Measurements from ENCODE around the gene CPA4. TPM values are rescaled to one million over a fixed set of nuclear protein-coding genes. Genes with fewer than 3 reads are reported as not detected.

The CPA4 gene
- total RNA-seq, 4 donors from 2014 or later, result not detected

- 96% methylated on average over 4 of the region's 4 CpGs for WGBS, 2 donors
- Histone ChIP-seq H3K4me3 (replicated peaks in 1 of 3) (no peak overlapping the region), H3K9me3 (no peaks in the 10 kb centered on the region), H3K27ac (no peak overlapping the region), H3K27me3 (no peaks in the 10 kb centered on the region), H3K4me1 (no peaks in the 10 kb centered on the region), H3K36me3 (no peaks in the 10 kb centered on the region)
- TF ChIP-seq, protein P1, sequence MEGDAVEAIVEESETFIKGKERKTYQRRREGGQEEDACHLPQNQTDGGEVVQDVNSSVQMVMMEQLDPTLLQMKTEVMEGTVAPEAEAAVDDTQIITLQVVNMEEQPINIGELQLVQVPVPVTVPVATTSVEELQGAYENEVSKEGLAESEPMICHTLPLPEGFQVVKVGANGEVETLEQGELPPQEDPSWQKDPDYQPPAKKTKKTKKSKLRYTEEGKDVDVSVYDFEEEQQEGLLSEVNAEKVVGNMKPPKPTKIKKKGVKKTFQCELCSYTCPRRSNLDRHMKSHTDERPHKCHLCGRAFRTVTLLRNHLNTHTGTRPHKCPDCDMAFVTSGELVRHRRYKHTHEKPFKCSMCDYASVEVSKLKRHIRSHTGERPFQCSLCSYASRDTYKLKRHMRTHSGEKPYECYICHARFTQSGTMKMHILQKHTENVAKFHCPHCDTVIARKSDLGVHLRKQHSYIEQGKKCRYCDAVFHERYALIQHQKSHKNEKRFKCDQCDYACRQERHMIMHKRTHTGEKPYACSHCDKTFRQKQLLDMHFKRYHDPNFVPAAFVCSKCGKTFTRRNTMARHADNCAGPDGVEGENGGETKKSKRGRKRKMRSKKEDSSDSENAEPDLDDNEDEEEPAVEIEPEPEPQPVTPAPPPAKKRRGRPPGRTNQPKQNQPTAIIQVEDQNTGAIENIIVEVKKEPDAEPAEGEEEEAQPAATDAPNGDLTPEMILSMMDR (IDR thresholded peaks at IDR 0.05), result no peak
- TF ChIP-seq POLR2A (IDR thresholded peaks at IDR 0.05), result no peak
- no peak for DNase-seq
- intact Hi-C loops (cut with DNase I), result no loop called here
Observed at GRCh38 chr7:130341882-130342281, 48.9 kb downstream of the CPA4 start.

DNA sequence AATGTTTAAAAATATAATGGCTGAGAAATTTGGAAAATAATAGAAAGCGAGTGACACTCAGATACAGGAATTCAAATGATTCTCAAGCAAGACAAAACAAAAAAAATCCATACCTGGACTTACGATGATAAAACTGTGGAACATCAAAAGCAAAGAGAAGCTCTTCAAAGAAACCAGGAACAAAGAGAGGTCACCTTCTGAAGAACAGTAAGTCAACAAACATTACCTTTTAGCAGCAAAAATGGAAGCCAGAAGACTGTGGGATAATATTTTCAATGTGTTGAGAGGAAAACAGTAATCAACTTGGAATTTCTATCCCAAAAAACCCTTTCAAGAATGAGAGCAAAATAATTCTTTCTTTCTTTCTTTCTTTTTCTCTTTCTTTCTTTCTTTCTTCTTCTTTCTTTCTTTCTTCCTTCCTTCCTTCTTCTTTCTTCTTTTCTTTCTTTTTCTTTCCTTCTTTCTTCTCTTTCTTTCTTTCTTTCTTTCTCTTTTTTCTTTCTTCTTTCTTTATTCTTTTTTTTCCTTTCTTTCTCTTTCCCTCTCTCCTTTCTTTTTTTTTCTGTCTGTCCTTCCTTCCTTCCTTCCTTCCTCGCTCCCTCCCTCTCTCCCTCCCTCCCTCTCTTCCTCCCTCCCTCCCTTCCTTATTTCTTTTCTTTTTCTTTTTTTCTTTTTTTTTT lies 49.9 kb downstream of the CPA4 start:
- WGBS, 2 donors, result 96 to 98% methylated on average over 3 of the region's 3 CpGs

DNA sequence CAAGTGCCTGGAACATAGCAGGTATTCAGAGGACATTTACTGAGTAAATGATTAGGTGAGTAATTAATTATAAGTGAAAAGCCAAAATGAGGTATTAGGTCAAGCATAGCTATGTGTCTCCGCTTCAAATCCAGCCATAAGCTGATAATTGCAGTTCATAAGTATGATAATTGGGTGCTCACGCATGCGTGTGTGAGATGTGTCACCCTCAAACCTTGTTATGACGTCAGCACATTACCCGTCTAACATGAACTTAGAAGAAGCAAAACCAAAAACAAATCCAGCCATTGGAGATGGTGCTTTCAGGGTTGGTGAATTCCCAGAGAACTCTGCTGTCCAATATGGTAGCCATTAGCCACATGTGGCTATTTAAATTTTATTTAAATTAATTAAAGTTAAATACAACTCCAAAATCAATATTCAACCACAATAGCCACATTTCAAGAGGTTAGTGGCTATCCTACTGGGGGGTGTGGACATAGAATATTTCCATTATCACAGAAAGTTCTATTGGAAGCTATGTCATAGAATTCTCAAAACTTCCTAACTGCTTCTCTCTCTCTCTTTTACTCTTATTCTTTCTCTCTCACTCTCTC lies 51.4 kb downstream of the CPA4 start, which contains the start of gene CPA5:
Gene CPA5, plus strand, starts transcription at position 546 of the 596 bp plus-strand sequence. CDS start 1,670 bp downstream, outside the sequence.
- no peak for DNase-seq
- Histone ChIP-seq H3K4me3 (replicated peaks in 1 of 3) (no peak within 1 kb of the TSS), H3K36me3 (no peaks in the 10 kb centered on the region), H3K4me1 (no peaks in the 10 kb centered on the region), H3K27me3 (no peaks in the 10 kb centered on the region), H3K9me3 (no peaks in the 10 kb centered on the region), H3K27ac (no peak within 1 kb of the TSS)
- TF ChIP-seq, protein P1 (IDR thresholded peaks at IDR 0.05), result no peak
- WGBS, 2 donors, result 96 to 99% methylated on average over 5 of the region's 5 CpGs
- intact Hi-C loops (cut with DNase I), result no loop called here

More for the DNA sequence above, 49.9 kb downstream of the CPA4 start:
- Histone ChIP-seq H3K4me1 (no peaks in the 10 kb centered on the region), H3K27ac (no peak overlapping the region), H3K36me3 (no peaks in the 10 kb centered on the region), H3K4me3 (replicated peaks in 1 of 3) (no peak overlapping the region), H3K27me3 (no peaks in the 10 kb centered on the region), H3K9me3 (no peaks in the 10 kb centered on the region)
- DNase-seq, result no peak
- TF ChIP-seq POLR2A (IDR thresholded peaks at IDR 0.05), result no peak
- TF ChIP-seq, protein P1 (IDR thresholded peaks at IDR 0.05), result no peak
- intact Hi-C loops (cut with DNase I), result no loop called here

- Histone ChIP-seq H3K9me3 (no peaks in the 10 kb centered on the region), H3K27me3 (no peaks in the 10 kb centered on the region), H3K4me1 (no peaks in the 10 kb centered on the region), H3K4me3 (replicated peaks in 1 of 3) (no peak overlapping the region), H3K36me3 (no peaks in the 10 kb centered on the region), H3K27ac (no peak overlapping the region)
- intact Hi-C loops (cut with DNase I), result no loop called here
- TF ChIP-seq, protein P1 (IDR thresholded peaks at IDR 0.05), result no peak
- TF ChIP-seq POLR2A (IDR thresholded peaks at IDR 0.05), result no peak
- DNase-seq, result no peak
- 48 to 56% methylated on average over 8 of the region's 8 CpGs for WGBS, 2 donors
Observed at GRCh38 chr7:130345136-130345535, 52.2 kb downstream of the CPA4 start.

- intact Hi-C loops (cut with DNase I), result no loop called here
- Histone ChIP-seq H3K9me3 (no peaks in the 10 kb centered on the region), H3K4me1 (no peaks in the 10 kb centered on the region), H3K4me3 (replicated peaks in 1 of 3) (no peak overlapping the region), H3K36me3 (no peaks in the 10 kb centered on the region), H3K27me3 (no peaks in the 10 kb centered on the region), H3K27ac (no peak overlapping the region)
- WGBS, 2 donors, result 90 to 93% methylated on average over 4 of the region's 5 CpGs
- TF ChIP-seq, protein P1 (IDR thresholded peaks at IDR 0.05), result no peak
- TF ChIP-seq POLR2A (IDR thresholded peaks at IDR 0.05), result no peak
- no peak for DNase-seq
Observed at GRCh38 chr7:130345725-130346124, 52.8 kb downstream of the CPA4 start.
